ENCODE results near the gene WBP2.
A peak's percentile ranks its signal among the peaks of the same experiment; 100 is the strongest.

Gene WBP2

DNA sequence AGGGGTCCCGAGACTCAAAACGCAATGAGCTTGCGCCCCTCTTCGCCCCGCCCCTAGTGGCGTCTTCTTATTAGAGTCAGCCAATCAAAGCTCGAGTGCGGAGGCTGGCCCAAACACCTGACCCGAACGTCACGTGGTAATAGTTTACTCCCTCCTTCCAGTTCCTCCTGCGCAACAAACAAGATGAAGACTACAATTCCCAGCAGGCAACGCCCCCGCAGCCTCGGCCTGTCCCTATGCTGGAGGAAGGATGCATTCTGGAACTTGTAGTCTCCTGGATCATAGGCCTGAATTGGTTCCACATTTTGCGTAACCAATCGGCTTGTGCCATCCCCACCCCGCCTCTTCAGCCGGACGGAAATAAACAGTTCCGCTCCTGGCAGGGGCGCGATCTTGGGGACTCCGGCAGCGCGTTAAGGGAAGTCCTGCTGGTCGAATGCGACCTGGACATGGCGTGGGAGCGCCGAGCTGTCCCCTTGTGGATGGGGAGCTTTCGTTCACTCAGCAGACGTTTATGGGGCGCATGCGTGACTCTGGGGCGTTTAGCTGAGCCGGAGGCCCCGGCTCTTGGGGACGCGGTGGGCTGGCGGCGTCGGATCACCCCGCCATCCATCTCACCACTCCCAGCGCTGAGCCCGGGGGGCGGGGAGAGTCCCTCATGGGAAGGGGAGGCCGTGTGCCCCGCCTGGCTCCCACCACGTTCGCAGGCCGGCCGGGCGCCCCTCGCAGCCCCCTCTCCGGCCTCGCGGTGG, at the start of gene WBP2:
TSS of gene WBP2 (minus strand) at position 26 of the 752 bp plus-strand sequence. CDS start 38 bp downstream, outside the sequence.
- peak; percentile 97 to 98 for DNase-seq

DNA sequence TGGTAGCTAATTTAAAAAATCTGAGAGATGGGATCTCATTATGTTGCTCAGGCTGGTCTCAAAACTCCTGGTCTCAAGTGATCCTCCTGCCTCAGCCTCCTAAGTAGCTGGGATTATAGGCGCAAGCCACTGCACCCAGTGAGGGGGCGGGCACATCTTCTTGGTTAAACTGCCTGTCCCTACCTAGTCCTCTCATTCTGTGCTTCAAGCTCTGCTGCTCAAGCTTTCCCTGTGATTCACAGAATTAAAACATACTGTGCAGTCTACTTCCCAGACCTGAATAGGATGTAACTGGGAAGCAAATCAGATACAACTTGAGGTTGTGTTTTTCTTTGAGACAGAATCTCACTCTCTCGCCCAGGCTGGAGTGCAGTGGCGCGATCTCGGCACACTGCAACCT, 47.3 kb upstream of the WBP2 start:
- DNase-seq = no peak

DNA sequence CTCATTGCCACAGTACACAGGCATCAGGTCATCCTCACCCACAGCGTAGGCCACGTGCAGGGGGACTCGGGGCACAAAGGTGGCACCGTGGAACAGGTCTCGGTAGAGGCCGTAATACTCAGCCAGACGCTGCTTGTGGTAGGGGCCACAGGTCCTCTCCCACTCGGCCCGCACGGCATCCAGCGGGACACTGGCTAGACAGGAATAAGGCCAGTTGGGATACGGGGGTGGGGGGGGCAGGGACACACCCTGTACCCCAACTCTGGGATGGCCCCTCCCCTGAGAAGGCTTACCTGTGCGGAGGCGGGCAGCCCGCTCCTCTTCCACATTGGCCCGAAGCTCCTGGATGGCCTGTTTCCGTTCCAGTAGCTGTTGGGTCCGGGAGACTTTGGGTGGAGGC, 46.6 kb upstream of the WBP2 start:
- no peak for DNase-seq

DNA sequence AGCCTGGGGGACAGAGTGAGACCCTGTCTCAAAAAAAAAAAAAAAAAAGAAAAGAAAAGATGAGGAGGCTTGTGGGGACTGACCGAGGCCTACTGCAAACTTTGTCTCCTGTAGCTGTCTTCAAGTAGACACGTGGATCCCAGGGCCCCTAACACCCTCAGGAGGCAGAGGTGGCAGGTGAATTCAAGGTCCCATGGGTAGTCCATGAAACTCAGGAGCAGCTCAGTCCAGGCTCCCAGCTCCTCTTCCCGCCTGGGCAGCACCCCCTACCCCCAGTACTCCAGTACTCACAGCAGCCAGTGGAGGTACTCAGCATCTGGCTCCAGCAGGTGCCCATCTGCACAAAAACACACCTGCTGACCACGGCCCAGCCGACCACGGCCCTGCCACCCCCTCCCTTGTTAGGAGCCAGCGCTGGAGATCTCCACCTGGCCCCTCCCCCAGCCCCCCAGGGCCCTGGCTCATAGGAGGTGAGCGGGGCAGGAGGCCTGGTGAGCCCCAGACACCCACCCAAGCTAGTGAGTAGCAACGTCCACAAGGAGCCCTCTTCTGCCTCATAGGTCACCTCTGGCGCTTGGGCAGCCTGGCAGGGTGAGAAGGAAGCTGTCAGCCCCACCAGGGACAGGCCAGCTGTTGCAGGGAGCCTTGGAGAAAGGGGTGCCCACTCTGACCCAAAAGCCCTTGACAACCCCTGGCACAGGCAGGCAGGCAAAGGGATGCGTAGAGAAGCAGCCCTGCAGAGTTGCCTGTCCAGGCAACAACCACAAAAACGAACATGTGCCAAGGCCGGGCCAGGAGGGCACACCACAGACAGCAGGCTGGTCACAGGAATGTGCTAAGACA, 45.8 kb upstream of the WBP2 start:
- DNase-seq = no peak

DNA sequence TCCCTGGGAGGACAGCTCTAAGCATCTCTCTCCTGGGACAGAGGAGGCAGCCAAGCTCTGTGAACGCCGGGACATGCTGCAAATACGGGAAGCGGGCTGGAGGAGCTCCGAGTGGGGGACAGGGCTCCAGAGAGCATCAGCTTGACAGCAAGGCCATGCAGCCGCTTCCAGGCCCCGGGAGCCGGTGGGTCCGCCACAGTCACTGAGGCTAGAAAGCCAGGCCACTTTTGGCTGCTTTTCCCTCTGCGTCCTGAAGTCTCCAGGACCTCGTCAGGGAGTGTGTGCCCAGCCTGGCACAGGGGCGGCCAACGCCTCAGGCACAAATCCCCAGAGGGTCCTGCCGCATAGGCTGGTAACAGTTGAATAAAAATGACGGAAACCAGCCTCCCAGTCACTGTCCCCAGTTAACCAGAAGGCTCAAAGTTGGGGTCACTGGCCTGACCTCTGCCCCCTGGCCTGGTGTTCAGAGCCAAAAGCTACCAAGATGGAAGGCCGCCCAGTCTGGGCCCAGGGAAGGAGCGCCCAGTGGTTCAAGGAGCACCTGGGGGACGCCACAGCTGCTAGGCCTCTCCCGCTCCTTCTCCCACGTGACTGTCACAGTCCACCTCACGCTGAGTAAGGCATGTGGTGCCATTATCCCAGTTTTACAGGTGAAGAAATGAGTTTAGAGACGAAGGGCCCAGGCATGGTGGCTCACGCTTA, 44.8 kb upstream of the WBP2 start:
- no peak for DNase-seq

DNA sequence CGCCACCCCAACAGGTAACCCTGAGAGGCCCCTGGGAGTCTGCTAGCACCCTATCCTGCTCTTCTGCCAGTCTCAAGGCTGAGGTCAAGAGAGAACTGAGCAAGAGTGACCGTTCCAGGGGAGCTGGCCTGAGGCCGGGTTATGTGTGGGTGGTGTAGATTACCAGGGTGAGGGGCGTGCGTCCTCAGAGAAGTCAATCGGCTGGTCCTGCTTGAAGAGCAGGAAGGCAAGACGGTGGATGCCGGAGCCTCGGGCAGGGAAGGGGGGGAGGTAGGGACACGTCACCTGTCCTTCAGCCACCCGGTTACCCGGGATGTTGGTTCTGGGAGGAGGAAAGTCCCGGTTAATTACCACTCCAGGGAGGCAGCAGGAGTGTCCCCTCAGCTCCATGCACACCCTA, 44.2 kb upstream of the WBP2 start:
- DNase-seq = no peak

DNA sequence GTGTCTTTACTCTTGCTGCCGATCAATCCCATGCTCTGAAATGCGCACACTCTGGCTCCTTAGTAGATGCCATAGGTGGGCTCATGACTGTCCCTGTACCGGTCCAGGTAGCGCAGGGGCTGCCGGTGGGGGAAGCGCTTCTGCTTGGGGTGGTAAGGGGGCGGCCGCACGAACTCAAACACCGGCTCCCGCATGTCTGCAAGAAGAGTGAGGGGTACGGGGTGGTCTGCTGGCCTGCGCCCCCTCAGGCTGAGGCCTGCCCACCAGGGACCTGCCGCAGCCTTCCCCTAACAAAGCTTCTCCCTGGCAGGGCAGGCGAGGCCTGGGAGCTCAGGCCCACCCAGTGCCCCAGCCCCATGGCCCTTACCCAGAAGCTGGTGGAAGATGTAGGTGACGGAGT, 43.7 kb upstream of the WBP2 start:
- DNase-seq = no peak

DNA sequence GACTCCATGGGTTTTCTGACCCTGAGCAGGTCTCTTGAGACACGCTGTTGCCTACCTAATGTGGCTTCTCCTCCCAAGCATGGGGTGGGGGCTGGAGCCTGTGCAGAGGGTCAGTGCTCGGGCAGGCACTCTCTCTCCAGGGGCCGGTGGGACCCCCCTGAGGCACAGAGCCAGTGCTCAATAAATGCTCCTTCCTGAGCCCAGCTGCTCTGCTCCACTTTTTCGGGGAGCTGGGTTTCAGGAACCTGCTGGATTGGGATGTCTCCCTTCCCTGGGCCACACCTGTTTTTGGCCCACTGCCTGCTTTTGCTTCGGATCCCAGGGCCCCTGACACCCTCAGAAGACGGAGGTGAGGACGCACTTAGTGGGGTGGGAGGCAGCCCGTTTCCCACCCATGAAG, 42.9 kb upstream of the WBP2 start:
- DNase-seq = no peak

DNA sequence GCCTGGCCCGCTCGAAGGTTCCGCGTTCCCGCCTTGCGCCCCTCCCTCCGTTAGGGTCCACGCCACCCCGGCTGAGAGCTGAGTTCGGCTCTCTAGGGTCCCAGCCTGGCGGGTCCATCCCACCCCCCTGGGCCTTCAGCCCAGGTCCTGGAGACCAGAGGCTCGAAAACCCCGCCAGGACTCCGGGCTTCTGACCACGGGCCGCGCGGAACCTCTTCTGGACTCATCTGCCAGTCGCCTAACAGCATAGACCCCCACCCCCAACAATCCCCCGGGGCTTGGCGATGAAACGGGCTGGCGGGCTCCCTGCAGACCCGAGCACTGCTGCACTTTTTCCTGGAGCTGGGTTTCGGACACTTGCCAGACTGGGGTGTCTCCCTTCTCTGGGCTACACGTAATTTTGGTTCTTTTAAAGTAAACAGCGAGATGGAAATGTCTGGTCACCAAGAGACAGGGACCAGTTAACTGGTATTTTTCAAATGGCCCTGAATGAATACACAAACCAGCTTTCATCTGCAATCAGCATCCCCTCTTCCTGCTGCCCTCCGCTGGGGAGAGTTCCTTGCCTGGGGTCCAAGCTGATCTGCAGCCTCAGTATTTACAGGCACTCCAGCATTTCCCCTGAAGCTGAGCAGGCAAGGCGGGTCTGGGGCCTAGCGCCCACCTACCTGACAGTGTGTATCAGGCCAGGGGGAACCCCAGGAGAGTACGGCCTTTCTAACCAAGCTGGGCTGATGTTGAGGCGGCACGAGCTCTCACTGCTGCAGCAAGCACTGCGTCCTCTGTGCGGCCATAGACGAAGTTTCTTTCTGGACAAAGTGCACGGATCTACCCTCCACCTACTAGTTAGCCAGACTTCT, 42.3 kb upstream of the WBP2 start:
- DNase-seq = no peak

DNA sequence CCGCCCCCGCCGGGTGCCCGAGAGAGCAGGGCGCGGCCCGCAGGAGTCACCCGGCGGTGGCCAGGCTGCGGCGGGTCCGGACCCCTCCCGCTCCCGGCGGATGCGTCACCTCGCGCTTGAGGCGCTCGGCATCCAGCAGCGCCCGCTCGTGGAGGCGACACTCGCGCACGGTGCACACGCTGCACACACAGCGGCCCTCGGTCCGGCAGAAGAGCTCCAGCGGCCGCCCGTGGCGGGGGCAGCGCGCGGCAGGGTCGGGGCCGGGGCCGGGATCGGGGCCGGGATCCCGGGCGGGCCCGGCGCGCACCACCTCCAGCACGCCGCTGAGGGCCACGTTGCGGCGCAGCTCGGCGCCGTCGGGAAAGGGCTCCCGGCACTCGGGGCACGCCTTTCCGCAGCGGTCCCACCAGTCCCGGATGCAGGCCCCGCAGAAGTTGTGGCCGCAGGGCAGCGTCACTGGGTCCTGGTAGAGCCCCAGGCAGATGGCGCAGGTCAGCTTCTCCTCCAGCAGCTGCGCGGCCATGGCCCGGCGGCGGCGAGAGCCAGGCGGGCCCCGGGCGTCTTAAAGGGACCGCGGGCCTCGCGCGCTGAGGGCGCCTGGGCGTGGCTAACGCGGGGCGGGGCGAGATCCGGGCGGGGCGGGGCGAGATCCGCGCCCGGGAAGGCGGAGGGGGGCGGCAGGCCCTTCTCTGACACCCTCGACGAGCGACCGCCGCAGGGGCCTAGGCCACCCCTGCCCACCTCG, 41.5 kb upstream of the WBP2 start, which contains the start of gene TRIM65:
TSS of gene TRIM65 (minus strand) at position 537 of the 745 bp plus-strand sequence. CDS start at position 523, 14 bp downstream.
- peak; percentile 88 to 91 for DNase-seq

DNA sequence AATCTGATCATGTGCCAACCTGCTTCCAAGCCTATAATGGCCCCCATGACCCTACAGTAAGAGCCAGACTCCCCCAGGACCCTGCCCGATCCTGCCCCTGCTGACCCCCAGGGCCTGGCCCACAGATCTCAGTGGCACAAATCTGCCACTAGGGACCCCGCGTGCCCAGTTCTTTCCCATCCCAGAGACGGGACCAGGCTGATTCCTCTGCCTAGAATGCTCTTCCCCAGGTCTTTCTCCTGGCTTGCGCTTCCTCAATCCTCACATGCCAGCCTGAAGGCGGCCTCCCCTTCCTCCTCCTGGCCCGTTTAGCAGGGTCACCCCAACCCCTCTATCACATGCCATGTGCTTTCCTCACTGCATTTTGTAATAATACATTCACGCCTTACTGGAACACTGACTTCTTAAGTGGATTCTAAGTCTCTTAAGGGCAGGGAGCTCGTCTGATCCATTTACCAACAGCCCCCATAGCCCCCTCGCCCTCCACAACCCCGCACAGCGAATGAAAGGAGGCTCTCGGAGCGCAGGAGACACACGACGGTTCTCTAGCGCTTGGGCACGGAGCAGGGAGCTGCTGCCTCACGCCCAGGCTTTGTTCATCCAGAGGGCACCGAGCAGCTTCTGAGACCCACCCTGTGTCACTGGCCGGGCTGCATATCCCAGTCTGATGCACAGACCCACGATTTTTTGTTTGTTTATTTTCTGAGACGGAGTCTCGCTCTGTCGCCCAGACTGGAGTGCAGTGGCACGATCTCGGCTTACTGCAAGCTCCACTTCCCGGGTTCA, 40.4 kb upstream of the WBP2 start:
- DNase-seq = peak; percentile 50 to 56

DNA sequence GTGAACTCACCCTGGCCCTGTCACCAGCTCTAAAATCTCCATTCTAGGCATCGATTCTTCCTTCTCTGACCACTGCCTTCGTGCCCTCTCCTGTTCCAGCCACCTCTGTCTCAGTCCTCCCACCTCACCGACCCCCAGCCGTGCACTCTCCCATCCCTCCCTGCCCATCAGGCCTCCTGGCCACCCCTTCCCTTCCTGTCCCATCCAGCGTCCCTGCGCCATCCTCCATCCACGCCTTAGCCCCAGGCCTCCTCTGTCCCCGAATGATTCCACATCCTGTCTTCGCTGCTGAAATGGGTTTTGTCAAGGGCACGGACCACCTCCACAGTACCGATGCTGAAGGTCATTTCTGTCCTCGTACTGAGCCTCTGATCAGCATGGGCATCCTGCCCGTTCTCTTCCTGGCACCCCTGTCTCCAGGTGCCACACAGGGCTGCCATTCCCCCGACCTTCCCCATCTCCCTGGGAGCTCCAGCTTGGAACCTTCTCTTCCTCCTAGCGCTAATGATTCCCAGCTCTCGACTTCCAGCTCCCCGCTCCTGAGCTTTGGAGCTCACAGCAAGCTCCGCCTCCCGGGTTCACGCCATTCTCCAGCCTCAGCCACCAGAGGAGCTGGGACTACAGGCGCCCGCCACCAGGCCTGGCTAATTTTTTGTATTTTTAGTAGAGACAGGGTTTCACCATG, 39.1 kb upstream of the WBP2 start:
- no peak for DNase-seq

DNA sequence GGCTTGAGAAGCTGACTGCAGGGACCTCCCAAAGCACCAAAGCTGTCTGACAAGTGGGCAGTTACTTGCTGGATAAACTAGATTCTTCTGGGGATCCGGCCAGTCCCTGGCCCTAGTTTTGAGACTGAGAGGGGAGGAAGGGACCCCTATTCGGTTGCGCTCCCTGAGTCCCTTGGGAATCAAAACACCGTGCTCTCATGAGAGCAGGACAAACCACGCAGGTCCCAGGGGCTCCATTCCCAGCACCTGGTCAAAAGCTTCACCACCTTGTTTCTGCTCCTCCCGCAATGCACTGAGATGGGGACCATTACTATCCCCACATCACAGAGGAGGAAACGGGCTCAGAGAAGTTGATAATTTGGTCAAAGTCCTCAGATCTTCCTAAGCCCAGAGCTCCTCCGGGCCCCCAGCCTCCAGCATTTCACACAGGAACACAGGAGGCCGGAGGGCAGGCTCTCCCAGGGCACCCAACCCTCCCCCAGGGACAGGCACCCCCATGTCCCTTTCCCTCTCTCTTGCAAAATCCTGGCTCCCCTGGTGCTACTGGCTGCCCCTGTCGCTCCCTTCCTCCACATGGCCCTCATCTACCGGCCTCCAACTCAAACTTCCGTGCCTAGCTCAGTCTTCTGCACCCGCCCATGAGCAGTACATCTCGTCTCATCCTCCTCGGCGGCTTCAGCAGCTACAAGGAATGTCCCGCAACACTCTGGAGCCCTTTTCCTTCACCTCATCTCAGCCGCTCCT, 38.3 kb upstream of the WBP2 start:
- no peak for DNase-seq

DNA sequence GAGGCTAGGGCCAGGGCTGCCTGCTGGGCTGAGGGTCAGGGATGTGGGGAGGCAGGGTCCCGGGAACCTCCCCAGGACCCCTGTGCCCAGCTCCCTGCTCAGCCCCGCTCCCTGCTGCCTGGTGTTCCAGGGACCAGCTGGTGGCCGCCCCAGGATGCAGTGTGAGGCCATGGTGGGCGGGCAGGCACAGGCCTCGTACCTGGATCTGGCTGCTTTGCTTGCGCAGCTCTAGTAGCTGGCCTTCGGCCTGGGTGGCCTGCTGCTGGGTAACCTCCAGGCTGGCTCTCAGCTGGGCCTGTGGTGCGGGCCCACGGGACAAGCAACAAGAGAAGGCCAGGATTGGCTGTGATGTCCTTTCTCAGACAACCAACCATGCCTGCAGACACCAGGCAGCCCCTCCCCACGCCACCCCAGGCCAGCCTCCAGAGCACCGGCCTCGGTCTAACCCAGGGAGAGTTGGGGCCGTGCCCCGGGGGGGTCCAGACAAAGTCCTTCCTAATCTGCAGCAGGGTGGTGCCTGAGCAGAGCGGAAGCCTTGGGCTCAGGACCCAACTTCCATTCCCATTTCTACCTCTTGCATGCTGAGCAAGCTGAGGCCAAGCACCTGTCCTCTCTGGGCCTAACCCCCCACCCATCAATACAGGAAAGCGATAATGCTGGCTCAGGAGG, 37.6 kb upstream of the WBP2 start:
- no peak for DNase-seq

DNA sequence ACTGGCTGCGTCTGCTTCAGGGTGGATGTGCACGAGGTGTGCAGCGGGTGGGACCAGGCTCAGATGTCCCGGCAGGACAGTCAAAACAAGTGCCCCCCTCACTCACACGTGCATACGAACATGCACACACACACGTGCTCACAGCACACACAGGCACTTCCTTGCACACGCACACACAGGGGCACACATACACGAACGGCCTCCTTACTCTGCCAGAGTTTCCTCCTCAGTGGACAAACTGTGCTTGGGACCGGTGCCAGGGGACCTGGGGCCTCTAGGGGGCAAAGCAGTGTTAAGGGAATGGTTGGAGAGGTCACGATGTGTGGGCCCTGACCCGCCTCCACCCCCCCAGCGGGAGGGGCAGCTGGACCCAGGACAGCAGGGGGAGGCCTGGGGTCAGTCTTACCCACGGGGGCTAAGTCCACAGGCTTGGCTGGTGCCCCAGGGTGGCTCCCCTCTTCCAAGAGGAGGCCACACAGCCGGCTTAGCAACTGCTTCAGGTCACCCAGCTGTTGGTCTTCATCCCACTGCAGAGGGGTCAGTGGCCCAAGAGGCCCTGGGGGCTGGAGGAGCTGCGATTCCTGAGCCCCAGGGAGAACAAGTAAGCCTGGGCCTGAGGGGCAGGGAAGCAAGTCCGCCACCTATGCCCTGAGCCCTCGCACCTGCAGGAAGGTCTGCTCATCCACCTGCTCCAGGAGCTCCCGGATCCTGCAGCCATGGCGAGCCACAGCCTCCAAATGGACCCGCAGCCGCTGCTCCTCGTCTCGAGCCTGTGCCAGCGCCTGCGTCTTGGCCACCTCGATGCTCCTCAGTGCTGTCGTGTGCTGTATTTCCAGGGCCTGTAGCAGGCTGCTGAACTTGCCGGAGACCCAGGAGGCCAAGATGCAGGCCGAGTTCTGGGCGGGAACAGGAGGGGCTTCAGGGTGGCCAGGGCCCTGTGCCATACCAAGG, 36.7 kb upstream of the WBP2 start:
- no peak for DNase-seq

DNA sequence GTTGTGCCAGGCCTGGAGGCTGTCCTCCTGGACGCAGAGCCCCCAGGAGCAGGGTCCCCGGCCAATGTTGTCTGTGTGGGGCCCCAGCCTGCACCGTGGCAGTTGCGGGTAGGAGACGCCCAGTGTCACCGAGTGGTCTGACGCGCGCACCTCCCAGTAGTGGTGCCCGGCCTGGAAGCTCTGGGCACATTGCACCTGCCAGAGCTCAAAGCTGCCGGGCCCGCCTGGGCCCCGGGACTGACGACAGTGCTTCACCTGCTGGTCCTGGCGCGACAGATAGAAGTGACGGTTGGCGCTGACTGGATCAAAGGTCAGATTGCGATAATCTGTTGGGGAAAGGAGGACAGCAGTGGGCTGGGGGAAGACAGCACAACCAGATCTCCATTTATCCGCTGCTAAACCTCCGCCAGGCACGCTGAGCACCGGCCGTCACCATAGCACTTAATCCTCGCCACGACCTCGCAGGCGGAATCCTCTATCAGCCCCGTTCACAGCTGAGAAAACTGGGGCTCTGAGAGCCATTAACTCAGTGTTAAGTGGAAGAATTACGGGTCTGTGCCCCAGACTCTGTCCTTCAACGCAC, 36.0 kb upstream of the WBP2 start:
- DNase-seq = no peak

DNA sequence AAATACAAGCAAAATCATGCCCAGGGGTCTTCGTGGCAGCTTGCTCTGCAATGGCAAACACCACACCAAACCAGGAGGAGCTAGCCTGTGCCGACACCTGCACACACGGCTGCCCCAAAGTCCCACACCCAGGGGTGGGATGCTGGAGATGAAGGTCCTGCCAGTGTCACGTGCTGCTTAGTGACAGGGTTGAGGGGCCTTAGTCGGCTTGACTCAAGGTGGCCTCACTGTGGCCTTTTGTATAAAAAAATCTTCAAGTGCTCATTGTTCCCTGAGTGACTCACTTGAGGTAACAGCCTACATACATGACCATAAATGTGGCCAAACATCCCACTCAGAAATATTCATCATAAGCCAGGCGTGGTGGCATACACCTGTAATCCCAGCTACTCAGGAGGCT, 34.3 kb upstream of the WBP2 start:
- peak; percentile 37 to 42 for DNase-seq

Data from activated T-cell treated with anti-CD3 and anti-CD28 coated beads, Interleukin-2, amount 50 U/mL, for 48 hours (primary cell).